T-helper 1 cell treated with Interleukin-12 subunit alpha and Interleukin-12 subunit beta and Interleukin-4 antibody, amounts not matched to agents 30 ng/mL and 1 ng/mL, for 36 hours (primary cell): ENCODE results near the gene ACAA2. TPM values are rescaled to one million over a fixed set of nuclear protein-coding genes. Genes with fewer than 3 reads are reported as not detected.

Source experiments
- intact Hi-C: fragments of 100-400 bp; cut with micrococcal nuclease; formaldehyde crosslinking; loops from one replicate; pipeline ENCODE4 v1.15.1; 2024
- total RNA-seq: library from RNA; stranded (reverse); gene quantifications from 2 replicates; pipeline ENCODE4 v1.2.3, GENCODE V29; 2022

ACAA2 gene, protein sequence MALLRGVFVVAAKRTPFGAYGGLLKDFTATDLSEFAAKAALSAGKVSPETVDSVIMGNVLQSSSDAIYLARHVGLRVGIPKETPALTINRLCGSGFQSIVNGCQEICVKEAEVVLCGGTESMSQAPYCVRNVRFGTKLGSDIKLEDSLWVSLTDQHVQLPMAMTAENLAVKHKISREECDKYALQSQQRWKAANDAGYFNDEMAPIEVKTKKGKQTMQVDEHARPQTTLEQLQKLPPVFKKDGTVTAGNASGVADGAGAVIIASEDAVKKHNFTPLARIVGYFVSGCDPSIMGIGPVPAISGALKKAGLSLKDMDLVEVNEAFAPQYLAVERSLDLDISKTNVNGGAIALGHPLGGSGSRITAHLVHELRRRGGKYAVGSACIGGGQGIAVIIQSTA
- total RNA-seq, result 85.3 and 88.0 TPM in 2 replicates

DNA sequence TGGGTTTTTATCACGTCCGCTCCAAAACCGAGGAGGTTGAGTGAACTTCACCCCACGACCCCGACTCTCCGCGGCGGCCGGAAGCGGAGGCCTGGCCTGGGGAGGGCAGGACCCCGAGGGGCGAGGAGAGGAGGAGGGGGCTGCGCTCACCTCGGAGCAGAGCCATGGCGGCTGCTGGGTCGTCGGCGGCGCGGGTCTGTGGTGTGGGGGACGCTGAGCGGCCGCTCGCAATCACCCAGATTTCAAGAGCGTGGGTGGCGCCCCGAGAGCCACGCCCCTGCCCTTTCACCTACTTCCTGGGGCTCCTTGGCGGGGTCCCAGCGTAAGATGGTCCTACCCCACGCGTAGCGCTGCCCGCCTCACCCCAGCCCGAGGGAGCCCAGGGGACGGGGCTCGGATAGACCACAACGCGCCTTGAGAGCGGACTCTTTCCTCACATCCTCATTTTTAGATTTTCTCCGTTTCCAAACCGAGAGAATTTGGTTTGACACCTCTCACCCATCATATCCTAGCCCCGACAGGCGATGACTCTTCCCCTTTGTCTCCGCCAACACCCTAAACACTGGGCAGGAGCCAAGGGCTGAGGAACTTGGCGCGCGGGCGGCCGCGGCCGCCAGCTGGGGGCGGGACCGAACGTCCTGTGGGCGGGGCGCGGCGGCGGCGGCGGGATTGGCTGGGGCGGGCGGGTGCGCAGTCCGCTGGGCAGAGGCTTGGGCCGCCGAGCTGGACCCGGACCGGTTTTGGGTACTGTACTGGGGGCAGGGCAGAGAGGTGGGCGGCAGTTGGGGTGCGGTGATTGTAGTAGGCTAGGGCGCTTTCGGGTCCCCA, at the start of gene ACAA2:
Gene ACAA2, minus strand, starts transcription at position 215 of the 828 bp plus-strand sequence. Its CDS starts 49 bp downstream, at position 166.
- intact Hi-C loops, result loop anchor here (1.0 to 5.0 kb wide), 14 partner anchors 25 to 1883 kb away; partner anchors contain the start of genes C18orf32, CTIF, CXXC1 and ME2

DNA sequence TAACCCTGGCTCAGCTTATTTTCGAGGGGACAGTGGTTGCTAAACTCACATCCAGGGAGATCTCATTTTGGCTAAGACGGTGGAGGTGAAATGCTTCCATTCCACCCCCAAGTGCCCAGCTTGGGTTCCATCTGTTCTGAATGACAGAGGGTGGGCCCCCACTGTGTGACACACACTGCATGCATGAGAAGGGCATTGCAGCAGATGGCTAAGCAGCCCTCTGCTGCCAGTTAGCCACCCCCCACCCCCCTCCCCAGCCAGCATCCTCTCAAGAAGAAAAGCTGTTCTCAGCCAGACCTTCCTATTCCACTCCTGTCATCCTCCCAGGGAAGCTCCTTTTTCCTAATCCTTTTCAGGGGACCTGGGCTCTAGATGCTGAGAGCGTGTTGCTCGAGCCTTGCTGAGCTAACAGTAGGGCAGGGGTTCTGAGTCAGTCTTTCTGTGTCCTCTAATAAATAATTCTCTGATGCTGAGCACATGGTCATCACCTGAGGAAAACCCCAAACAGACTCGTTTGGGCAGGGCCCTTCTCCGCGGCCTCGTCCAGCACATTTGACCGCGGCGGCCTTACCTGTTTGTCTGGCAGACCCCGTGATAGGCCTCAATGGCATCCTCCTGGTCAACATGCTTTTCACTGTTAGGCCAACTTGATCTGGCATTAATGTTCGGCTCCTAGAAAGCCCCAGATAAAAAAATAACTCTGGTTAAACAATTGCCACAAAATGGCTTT, 49.5 kb upstream of the ACAA2 start:
- intact Hi-C loops, result no loop called here

DNA sequence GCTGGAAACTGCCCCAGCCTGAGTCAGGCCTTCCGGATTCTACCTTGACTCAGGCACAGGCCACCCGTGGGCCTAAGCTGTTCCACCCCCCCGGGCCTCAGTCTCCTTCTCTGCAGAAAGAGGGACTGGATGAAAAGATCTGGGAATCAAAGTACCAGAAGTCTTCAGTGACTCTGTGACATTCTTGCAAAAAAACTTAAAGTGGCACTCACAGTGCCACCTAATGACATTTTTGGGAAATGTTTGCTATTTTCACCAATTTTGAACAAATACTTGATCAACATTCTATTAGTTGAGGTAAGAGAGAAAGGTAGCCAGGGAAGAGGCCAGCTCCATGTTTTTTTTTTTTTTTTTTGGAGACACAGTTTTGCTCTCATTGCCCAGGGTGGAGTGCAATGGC, 48.3 kb upstream of the ACAA2 start:
- intact Hi-C loops, result loop anchor here (1.0 kb wide), 1 partner anchor 496 kb away; no protein-coding TSS in a partner anchor

DNA sequence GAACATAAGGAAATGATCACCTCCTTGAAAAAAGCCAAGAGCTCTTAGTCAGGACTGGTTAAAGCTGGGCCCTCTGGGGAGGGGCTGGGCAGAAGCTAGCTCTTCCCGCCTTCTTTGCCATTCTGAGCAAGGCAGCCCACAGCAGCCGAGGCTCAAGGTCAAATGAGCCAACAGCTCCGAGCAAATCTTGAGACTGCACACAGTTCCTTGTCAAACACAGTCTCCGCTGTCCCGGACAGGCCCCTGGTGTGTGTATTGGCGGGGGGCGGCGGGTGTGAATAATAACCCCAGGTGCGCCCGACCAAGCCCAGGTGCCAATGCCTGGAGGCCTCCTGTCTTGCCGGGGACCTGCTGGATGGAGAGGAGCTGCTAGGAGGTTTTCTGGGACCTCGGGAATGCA, 46.4 kb upstream of the ACAA2 start:
- intact Hi-C loops, result loop anchor here (2.0 to 5.0 kb wide), 3 partner anchors 39 to 112 kb away; no protein-coding TSS in a partner anchor

DNA sequence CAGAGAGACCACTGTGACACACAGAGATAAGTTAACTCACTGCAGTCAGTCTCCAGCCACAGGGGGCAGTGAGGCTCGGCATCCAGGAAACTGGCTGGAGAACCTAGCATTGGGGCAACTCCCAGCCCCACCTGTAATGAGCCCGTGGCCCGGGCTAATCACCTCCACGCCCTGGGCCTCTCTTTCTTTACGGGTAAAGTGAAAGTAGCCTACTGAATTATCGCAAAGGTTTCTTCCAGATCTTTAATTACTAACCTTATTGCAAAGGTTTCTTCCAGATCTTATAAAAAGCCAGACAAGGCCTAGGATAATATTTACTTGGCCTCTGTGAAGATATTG, 45.7 kb upstream of the ACAA2 start:
- intact Hi-C loops, result loop anchor here (2.0 to 5.0 kb wide), 3 partner anchors 38 to 112 kb away; no protein-coding TSS in a partner anchor

DNA sequence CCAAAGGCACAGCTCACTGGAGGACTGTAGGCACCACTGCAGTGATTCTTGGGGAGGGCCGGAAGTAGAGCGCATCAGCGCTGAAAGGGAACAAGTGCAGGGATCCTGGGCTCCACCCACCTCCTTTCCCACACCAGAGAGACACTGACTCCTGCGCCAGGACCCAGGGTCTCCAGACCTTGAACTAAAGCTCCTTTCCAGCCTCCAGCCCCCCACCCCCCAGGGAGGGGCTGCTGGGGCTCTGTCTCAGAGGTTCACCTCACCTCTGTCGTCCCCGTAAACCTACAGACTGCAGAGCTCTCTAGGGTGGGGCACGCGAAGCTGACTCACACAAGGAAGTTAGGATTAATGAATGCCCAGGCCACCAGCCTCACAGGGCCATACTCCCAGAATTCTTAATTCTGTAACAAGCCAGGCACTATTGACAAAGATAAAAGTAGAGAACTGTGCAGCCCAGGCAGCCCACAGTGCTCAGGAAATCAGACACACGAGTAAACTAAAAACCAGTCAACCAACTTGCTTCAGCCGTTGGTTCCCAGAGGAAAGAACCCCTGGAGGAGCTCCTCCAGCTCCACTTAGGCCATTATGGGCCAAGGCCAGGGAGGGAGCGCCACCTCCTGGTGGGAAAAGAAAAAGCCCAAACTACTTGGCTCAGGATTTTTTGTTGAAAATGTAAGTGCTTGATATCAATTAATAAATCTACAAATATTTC, 45.1 kb upstream of the ACAA2 start:
- intact Hi-C loops, result loop anchor here (1.0 to 5.0 kb wide), 8 partner anchors 38 to 1183 kb away; no protein-coding TSS in a partner anchor

DNA sequence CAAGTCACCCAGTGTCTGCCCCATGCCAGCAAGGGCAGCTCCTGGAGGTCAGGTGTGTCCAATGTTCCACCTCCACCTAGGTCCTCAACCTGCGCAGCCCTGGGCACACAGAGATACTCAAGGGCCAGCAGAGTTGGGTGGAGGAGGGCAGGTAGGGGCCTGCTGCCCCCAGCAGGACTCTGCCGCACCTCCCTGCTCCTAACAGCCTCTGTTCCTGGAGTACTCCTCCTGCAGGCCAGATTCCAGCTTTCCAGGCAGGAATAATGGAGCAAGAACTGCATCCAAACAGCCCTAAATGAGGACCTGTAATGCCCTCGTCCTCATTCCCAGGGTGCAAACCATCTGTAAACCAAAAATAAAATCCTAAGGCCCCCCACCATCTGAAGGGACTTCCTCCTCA, 44.4 kb upstream of the ACAA2 start:
- intact Hi-C loops, result loop anchor here (1.0 to 5.0 kb wide), 8 partner anchors 37 to 1182 kb away; no protein-coding TSS in a partner anchor

DNA sequence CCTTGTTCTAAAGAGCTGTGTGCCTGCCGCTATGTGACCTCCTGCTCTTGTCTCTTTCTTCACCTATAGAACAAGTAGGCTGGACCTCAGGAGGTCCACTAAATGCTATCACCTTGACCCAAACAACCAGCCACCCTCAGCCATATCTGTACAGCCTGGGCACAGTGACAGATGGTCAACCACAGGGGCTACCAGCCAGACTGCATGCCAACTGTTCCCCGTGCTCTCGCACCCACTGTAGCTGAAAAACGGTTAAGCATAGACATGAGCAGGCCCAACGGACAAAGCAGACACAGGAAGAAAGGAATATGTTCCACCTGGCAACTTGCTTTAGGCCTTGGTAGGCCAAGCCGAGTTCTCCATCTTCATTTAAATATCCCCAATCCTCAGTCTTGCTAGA, 43.2 kb upstream of the ACAA2 start:
- intact Hi-C loops, result loop anchor here (5.0 kb wide), 1 partner anchor 109 kb away; no protein-coding TSS in a partner anchor

DNA sequence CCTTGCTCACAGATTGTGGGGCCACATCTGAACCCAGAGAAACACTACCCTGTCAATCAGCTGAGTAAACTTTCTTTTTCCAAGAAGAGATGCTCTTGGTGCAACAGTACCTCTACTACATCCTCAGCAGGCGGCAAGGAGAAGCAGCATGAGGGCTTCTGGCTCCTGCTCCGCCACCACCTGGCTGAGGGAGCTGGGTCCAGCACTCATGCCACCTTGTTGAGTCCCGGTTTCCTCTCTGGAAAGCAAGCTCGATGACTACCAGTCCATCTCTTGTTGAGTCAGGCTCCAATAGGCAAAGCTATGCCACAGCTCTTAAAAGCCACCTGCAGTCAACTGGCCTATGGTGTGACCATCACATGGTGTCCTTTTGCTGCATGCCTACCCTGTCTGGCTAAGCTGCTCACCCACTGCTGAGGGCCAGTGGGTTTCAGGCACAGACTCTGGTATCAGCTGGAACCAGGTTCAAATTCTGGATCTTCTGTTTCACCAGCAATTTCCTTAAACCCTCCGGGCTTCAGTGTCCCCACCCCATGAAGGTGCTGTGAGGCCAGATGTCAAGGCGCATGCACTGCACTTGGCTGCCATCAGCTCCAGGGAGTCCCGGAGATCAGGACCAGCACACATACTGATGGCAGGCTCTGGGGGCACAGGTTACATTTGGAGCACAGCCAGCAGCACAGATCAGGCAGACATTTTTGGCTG, 42.5 kb upstream of the ACAA2 start:
- intact Hi-C loops, result loop anchor here (5.0 kb wide), 1 partner anchor 109 kb away; no protein-coding TSS in a partner anchor

DNA sequence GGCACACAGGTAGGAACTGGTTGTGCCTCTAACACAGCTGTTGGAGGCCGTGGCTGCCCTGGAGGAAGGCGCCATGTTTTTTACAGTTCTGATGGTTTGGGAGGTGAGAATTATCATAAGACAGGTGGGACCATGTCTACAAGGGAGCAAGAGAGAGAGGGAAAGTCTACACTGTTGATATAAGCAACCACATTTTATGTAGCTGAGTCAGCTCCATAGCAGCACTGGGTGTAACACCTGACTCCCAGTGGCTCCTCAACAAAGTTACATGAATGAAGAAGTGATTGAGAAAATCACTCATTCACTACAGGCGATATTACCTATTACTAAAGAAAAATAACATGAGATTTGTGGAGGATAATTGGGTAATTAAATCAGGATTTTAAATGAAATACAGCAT, 41.3 kb upstream of the ACAA2 start:
- intact Hi-C loops, result loop anchor here (5.0 kb wide), 1 partner anchor 107 kb away; no protein-coding TSS in a partner anchor

DNA sequence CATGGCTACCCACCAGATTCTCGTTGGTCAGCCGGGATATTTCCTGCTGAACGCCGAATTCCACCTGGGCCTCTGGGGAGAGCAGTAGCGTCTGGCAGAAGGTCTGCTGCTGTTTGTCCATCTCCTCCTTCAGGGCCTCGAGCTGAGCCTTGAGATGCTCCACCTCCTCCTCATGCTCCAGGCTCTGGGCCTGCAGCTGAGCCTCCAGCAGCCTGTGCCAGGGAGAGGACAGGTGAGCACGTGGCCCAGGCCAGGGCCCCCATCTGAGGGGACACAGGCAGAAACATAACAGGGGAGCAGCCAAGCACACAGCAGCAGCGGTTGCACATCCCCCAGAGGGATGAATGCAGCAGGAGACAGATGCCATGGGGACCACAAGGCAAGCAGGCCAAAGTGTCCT, 40.1 kb upstream of the ACAA2 start:
- intact Hi-C loops, result no loop called here

DNA sequence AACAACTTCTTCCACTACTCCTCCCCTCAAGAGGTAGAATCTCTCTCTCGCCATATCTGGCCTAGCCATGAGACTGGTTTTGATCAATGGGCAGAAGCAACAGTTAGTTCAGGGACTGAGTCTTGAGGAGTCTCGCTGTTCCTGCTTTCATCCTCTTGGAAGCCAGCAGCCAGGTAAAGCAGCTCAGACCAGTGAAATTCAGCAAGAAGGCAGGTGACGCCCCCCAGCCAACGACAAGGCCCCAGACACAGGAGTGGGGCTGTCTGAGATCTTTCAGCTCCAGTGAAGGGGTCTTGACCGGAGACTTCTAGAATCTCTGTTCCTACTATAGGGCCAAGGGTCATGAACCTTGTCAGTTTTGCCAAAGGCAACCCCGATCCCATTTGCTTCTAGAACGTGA, 39.7 kb upstream of the ACAA2 start:
- intact Hi-C loops, result no loop called here

DNA sequence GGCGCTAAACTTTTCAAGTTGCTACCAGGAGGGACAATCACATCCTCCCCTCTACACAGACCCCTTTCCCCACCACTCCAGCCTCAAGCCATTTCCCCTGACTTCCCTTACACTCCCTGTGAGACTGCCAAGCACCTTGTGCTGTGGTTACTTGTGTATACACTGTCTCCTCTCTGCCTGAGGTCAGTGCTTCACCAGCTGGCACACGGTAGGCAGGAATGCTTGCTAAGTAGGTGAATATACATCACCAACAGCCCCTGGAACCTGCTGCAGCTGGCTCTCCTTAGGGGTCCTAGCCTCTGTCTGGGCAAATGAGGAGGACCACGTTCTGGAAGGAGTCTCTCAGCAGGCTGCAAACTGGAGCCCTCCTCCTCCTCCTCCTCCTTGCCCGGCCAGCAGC, 38.3 kb upstream of the ACAA2 start:
- intact Hi-C loops, result no loop called here

DNA sequence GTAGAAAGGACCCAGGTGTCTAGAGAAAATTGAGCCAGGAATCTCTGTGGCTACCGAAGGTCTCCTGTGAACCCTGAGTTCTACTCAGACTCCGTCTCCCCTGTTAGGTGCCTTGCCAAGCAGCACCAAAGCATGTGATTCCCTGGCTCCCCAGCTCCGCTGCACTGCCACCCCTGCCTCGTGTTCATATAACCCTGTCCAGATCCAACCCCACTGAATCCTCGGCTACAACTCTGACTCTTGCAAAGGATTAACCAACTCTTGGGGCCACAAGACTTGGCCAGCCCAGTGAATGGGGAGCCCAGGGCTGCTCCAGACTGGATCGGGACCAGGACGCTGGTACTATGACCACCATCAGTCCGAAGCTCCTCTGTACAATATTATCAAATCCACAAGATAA, 37.3 kb upstream of the ACAA2 start:
- intact Hi-C loops, result no loop called here

DNA sequence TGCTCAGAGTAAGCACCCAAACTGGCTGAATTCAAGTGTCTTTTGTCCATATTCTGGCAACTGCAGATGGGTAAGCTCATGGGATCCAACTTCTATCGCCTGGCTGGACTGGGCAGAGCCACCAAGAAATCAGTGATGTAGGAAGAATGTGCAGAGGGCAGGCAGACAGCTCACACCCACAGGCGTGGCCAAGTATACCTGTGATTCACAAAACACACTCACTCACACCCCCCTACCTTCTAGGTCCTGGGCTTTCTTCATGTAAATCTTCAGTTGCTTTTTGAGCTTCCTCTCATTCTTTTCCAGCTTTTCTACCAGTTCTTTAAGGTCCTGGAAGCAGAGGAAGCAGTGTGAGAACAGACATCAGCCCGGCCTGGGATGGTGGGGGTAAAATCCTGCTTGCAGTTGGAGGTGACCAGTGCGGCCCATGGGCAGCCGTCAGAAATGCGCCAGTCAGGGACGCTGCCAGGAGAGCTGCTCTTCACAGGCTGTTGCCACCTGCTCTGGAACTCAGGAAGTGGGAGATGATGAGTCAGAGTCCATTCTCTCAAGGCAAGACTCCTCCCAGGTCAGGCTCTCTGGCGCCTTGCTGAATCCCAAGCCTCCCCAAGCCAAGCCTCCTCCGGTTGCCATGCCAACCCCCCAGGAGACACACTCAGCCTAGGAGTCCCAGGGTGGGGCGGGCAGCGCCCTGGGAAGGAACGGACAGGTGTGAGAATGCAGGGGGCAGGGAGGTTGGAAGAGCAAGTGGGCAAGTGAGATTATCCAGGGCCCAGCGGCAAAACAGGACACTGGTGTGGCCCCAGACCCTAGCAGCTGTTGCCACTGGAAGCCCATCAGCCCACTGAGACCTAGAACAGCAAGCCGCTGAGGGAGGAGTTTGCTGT, 36.2 kb upstream of the ACAA2 start:
- intact Hi-C loops, result no loop called here

DNA sequence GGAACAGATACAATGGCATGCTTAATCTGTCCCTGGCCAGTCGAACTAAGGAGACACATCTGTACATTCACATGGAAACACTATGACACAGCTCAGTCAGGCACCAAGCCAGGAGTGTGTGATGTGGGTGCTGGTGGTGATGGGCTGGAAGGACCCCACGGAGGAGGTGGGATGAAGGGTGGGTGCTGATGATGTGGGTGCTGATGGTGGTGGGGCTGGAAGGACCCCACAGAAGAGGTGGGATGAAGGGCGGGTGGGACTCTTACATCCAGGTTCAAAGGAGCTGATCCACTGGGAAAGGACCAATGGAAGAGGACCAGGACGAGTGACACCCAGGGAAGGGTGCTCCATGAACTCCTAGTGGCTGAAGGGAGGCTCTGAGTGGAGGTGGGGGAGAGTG, 34.8 kb upstream of the ACAA2 start:
- intact Hi-C loops, result no loop called here

DNA sequence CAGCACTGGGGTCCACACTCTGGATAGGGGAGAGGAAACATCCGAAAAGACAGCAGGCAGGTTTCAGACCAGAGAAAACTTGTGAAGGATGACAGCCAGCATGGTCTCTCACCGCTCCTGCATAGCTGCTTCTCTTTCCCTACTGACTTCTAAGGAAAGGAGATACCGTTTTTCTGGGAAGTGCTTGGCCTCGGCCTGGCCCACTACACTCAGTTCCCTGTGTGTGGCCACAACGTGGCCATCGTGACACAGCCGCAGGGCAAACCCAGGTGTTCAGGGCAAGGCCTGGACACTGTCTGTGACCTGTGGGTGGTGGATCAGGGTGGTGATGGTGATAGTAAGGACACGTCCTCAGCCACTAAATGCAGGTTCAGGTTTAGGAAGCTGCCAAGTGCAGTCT, 34.2 kb upstream of the ACAA2 start:
- intact Hi-C loops, result no loop called here

DNA sequence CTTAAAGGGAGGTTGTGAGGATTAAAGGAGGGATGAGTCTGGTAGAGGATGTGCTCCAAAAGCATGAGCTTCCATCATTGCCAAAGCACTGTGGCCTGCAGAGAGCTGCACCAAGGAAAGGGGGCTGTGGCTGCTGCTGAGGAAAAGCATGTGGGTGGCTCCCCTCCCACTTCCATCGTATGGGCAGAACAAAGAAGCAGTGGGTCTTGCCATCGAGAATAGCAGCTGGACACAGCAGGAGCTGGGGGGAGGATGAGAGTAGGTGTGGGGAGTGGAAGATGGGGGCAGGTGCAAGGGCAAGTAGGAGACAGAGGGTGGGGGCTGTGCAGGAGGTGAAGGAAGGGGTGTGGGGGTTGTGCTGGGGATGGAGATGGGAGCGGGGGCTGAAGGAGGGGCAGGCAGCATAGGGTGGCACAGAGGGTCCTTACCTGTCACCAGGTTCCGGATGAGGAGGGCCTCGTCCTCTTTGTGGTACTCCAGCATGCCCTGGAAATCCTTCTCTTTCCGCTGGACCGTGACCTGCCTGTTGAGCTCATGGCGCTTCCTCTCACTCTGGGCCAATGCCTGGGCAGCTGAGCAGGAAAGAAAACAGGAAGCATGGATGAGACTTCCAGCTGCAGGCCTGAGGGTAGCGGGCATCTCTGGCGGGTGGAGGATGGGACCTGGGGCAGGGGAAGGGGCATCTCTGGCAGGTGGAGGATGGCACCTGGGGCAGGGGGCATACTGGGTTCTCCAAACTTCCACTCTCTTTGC, 33.6 kb upstream of the ACAA2 start:
- intact Hi-C loops, result no loop called here
